ENCODE results near the gene OGDH. TPM values are rescaled to one million over a fixed set of nuclear protein-coding genes. Genes with fewer than 3 reads are reported as not detected.

OGDH gene
- total and polyA plus RNA-seq, 10 of the 15 experiments (the other 5 are each of a cell fraction or from before 2014, with no cell fraction given): 4.1 to 103 (median 48.4) TPM

DNA sequence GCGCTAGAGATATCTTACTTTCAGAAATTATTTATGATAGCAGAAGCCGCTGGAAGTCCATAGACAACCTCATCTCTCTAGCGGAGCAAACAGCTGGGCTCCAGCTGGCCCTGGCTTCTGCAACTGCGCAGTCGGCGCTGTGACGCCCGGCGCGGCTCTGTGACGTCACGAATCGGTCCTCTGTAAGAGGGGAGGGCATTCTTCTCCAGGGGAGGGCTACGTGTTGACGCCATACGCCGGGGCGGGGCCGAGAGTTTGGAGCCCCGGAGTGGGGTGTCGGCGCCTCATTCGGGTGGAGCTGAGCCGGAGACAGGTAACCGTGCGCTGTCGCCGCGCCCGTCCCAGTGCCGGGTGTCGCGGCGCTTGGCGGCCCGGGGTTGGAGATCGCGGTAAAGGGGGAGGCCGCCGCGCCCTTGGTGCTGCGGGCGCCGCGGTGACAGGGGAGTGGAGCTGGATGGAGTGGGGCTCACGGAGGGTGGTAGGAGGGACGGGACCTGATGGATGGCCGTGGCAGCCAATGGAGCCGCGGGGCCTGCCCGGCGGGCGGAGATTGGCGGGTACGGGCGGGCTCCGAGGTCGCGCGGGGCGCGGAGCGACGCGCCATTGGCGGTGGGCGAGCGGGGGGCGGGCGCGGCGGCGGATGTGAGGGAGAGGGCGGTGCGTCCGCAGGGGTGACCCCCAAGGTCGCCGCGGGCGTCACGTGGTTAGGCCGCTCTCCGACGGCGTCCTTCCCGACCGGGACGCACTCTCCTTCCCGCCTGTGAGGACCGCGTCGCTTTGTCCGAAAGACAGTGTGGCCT is at the start of gene OGDH (continued):
- TF ChIP-seq YY1 (IDR thresholded peaks at IDR 0.05; ENCODE audit: low read depth, low read length) (peak; percentile 61; the same call in 1 of the 2 replicates), RFX5 (IDR thresholded peaks at IDR 0.05; ENCODE audit: low read depth, low read length) (no peak), ZNF24 (IDR thresholded peaks at IDR 0.05) (no peak), ZZZ3 (IDR thresholded peaks at IDR 0.05; ENCODE audit: control insufficient read depth, insufficient read length, low read depth) (no peak), KAT2A (conservative IDR thresholded peaks at IDR 0.05; ENCODE audit: control insufficient read depth, low read depth, low read length) (no peak), HDAC6 (IDR thresholded peaks at IDR 0.05; ENCODE audit: unreplicated experiment) (no peak), ZNF622 (IDR thresholded peaks at IDR 0.05) (no peak), LARP7 (IDR thresholded peaks at IDR 0.05) (peak; percentile 64), SIN3A (IDR thresholded peaks at IDR 0.05; ENCODE audit: low read depth, low read length) (peak; percentile 99), POLR2AphosphoS5 (IDR thresholded peaks at IDR 0.05; ENCODE audit: low read length) (peak; percentile 96), SMAD5 (IDR thresholded peaks at IDR 0.05; ENCODE audit: low read depth) (peak; percentile 75), FOXK2 (IDR thresholded peaks at IDR 0.05) (no peak), ZNF217 (IDR thresholded peaks at IDR 0.05) (no peak), ESRRA (IDR thresholded peaks at IDR 0.05; ENCODE audit: low read length) (peak; percentile 96)
- TF ChIP-seq, protein P1, sequence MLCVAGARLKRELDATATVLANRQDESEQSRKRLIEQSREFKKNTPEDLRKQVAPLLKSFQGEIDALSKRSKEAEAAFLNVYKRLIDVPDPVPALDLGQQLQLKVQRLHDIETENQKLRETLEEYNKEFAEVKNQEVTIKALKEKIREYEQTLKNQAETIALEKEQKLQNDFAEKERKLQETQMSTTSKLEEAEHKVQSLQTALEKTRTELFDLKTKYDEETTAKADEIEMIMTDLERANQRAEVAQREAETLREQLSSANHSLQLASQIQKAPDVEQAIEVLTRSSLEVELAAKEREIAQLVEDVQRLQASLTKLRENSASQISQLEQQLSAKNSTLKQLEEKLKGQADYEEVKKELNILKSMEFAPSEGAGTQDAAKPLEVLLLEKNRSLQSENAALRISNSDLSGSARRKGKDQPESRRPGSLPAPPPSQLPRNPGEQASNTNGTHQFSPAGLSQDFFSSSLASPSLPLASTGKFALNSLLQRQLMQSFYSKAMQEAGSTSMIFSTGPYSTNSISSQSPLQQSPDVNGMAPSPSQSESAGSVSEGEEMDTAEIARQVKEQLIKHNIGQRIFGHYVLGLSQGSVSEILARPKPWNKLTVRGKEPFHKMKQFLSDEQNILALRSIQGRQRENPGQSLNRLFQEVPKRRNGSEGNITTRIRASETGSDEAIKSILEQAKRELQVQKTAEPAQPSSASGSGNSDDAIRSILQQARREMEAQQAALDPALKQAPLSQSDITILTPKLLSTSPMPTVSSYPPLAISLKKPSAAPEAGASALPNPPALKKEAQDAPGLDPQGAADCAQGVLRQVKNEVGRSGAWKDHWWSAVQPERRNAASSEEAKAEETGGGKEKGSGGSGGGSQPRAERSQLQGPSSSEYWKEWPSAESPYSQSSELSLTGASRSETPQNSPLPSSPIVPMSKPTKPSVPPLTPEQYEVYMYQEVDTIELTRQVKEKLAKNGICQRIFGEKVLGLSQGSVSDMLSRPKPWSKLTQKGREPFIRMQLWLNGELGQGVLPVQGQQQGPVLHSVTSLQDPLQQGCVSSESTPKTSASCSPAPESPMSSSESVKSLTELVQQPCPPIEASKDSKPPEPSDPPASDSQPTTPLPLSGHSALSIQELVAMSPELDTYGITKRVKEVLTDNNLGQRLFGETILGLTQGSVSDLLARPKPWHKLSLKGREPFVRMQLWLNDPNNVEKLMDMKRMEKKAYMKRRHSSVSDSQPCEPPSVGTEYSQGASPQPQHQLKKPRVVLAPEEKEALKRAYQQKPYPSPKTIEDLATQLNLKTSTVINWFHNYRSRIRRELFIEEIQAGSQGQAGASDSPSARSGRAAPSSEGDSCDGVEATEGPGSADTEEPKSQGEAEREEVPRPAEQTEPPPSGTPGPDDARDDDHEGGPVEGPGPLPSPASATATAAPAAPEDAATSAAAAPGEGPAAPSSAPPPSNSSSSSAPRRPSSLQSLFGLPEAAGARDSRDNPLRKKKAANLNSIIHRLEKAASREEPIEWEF (IDR thresholded peaks at IDR 0.05; ENCODE audit: insufficient replicate concordance, low read depth, low read length): peak; percentile 95
- TF ChIP-seq, protein P2, sequence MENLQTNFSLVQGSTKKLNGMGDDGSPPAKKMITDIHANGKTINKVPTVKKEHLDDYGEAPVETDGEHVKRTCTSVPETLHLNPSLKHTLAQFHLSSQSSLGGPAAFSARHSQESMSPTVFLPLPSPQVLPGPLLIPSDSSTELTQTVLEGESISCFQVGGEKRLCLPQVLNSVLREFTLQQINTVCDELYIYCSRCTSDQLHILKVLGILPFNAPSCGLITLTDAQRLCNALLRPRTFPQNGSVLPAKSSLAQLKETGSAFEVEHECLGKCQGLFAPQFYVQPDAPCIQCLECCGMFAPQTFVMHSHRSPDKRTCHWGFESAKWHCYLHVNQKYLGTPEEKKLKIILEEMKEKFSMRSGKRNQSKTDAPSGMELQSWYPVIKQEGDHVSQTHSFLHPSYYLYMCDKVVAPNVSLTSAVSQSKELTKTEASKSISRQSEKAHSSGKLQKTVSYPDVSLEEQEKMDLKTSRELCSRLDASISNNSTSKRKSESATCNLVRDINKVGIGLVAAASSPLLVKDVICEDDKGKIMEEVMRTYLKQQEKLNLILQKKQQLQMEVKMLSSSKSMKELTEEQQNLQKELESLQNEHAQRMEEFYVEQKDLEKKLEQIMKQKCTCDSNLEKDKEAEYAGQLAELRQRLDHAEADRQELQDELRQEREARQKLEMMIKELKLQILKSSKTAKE (IDR thresholded peaks at IDR 0.05; ENCODE audit: low read depth, poor library complexity, severe bottlenecking): no peak
- TF ChIP-seq, protein P3, sequence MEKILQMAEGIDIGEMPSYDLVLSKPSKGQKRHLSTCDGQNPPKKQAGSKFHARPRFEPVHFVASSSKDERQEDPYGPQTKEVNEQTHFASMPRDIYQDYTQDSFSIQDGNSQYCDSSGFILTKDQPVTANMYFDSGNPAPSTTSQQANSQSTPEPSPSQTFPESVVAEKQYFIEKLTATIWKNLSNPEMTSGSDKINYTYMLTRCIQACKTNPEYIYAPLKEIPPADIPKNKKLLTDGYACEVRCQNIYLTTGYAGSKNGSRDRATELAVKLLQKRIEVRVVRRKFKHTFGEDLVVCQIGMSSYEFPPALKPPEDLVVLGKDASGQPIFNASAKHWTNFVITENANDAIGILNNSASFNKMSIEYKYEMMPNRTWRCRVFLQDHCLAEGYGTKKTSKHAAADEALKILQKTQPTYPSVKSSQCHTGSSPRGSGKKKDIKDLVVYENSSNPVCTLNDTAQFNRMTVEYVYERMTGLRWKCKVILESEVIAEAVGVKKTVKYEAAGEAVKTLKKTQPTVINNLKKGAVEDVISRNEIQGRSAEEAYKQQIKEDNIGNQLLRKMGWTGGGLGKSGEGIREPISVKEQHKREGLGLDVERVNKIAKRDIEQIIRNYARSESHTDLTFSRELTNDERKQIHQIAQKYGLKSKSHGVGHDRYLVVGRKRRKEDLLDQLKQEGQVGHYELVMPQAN (conservative IDR thresholded peaks at IDR 0.05): peak; percentile 98
